ENCODE data around the gene FLNC. TPM values are rescaled to one million over a fixed set of nuclear protein-coding genes. Genes with fewer than 3 reads are reported as not detected.

FLNC gene
- total RNA-seq, 1 donor from 2014 or later: 54.0 TPM

DNA sequence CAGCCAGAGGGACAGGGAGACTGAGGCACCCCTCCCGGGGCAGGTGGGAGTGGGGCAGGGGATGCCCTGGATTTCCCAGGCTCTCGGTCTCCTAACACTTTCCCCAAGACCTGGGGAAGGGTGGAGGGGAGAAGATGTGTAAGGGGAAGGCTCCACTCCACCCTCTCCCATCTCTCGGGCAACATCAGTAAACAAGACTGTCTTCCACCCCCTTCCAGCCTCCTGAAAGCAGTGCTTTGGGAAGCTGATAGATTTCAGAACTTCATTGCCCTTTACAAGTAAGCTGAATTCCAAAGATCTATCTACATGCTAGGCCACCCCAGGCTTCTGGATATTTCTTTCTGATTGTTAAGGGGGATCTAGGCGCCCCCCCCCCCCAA, 3.7 kb downstream of the FLNC start:
- TF ChIP-seq CTCF (conservative IDR thresholded peaks at IDR 0.05): no peak
- Mint-ChIP-seq H3K27ac (peak overlapping the region; percentile 58), H3K36me3 (no peaks in the 10 kb centered on the region), H3K4me1 (ENCODE audit: unreplicated experiment) (peaks cover 12% of the 10 kb centered on the region), H3K4me3 (peak overlapping the region; percentile 84), H3K27me3 (peaks cover 11% of the 10 kb centered on the region), H3K9me3 (no peaks in the 10 kb centered on the region)
- DNase-seq (ENCODE audit: extremely low spot score, unreplicated experiment): no peak

DNA sequence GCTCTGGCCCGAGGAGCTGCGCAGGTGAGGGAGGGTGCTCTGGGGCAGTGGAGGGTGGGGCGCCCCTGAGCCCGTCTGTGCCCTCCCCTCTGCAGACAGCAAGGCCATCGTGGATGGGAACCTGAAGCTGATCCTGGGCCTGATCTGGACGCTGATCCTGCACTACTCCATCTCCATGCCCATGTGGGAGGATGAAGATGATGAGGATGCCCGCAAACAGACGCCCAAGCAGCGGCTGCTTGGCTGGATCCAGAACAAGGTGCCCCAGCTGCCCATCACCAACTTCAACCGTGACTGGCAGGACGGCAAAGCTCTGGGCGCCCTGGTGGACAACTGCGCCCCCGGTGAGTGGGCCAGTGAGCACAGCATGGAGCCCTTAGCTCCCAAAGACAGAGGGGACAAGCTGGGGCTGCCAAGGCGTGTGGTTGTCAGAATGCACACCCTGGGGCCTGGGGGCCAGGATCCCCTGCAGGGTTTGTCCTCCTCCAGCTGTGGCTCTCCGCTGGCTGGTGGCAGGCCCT, 5.1 kb downstream of the FLNC start:
- Mint-ChIP-seq H3K4me3 (no peak overlapping the region), H3K9me3 (no peaks in the 10 kb centered on the region), H3K27ac (no peak overlapping the region), H3K36me3 (no peaks in the 10 kb centered on the region), H3K4me1 (ENCODE audit: unreplicated experiment) (peaks cover 12% of the 10 kb centered on the region), H3K27me3 (peaks cover 11% of the 10 kb centered on the region)
- DNase-seq (ENCODE audit: extremely low spot score, unreplicated experiment): no peak
- no peak for TF ChIP-seq CTCF (conservative IDR thresholded peaks at IDR 0.05)

GRCh38 chr7:128835790-128836641, 5.8 kb downstream of the FLNC start:
- Mint-ChIP-seq H3K36me3 (no peaks in the 10 kb centered on the region), H3K4me3 (no peak overlapping the region), H3K27me3 (peaks cover 7% of the 10 kb centered on the region), H3K27ac (no peak overlapping the region), H3K9me3 (no peaks in the 10 kb centered on the region), H3K4me1 (ENCODE audit: unreplicated experiment) (peaks cover 12% of the 10 kb centered on the region)
- TF ChIP-seq CTCF (conservative IDR thresholded peaks at IDR 0.05): no peak
- no peak for DNase-seq (ENCODE audit: extremely low spot score, unreplicated experiment)

GRCh38 chr7:128836729-128837348, 6.6 kb downstream of the FLNC start:
- Mint-ChIP-seq H3K36me3 (no peaks in the 10 kb centered on the region), H3K27me3 (peaks cover 4% of the 10 kb centered on the region), H3K4me3 (no peak overlapping the region), H3K27ac (no peak overlapping the region), H3K9me3 (no peaks in the 10 kb centered on the region), H3K4me1 (ENCODE audit: unreplicated experiment) (peaks cover 12% of the 10 kb centered on the region)
- DNase-seq (ENCODE audit: extremely low spot score, unreplicated experiment): no peak
- no peak for TF ChIP-seq CTCF (conservative IDR thresholded peaks at IDR 0.05)

GRCh38 chr7:128837521-128837921, 7.3 kb downstream of the FLNC start:
- Mint-ChIP-seq H3K27ac (no peak overlapping the region), H3K9me3 (no peaks in the 10 kb centered on the region), H3K36me3 (no peaks in the 10 kb centered on the region), H3K4me1 (ENCODE audit: unreplicated experiment) (peaks cover 12% of the 10 kb centered on the region), H3K4me3 (no peak overlapping the region), H3K27me3 (peaks cover 4% of the 10 kb centered on the region)
- no peak for TF ChIP-seq CTCF (conservative IDR thresholded peaks at IDR 0.05)
- no peak for DNase-seq (ENCODE audit: extremely low spot score, unreplicated experiment)
